GM19099 (cell line): ENCODE results near the gene PPFIA1.

Experiments used
- POLR2A ChIP-seq: IDR thresholded peaks from 3 replicates; pipeline ENCODE4 v1.6.1; 2011; ENCODE audit warnings: low read depth; ENCODE audit not compliant: insufficient read length; ENCODE audit errors: extremely low read depth

PPFIA1 gene

DNA sequence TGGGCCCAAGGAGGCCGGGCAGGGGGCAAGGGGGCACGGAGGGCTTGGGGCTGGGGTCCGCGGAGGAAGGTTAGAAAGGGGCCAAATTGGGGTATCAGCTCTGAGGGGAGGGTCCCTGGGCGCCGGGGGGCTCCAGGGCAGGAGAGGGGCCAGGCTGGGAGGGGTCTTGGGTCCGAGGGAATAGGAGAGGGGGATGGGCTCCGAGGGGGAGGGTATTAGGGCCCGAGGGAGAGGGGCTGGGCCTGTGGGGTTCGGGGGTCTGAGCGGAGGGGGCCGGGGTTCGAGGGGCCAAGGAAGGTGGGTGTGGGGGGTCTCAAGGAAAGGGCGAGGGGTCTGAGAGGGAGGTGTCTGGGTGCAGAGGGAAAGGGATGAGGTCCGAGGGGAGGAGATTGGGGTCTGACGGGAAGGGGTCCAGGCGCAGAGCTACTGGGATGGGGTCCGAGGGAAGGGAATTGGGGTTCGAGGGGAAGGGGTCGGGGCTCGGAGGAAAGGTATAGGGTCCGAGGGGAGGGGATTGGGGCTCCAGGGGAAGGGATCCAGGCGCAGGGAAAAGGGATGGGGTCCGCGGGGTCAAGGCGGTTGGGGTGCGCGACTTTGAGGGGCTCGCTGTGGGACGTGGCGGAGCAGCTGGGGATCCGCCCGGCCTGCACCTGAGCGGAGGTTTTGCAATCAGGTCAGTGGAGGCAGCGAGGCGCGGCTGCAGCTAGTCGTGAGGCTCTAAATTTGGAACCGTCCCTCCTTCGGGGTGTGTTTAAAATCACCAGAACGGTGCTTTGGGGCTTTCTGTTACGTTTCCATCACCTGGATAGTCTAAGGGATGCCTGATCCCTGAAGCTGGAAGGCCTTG is 128.6 kb downstream of the PPFIA1 start:
- TF ChIP-seq POLR2A = no peak

- TF ChIP-seq POLR2A = no peak
These were observed 129.2 kb downstream of the PPFIA1 start for GRCh38 chr11:70399681-70400112.

DNA sequence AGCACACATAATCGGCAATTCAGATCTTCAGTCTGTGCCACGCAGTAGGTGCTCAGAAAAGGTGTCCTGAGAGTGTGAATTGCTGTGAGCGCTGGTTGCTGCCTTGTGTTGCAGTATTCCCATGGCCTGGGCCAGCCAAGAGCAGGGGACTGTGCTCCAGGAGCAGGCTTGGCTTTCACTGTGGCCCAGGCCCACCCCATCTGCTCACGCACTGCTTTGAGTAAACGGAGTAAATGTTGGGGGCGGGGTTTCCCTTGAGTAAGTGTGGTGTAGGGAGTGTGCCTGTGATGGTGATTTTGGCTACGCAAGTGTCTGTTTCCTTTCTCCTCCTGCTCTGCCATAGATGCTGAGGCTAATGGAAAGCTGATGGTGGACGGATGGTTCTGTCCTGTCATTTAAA is 130.2 kb downstream of the PPFIA1 start:
- no peak for TF ChIP-seq POLR2A

DNA sequence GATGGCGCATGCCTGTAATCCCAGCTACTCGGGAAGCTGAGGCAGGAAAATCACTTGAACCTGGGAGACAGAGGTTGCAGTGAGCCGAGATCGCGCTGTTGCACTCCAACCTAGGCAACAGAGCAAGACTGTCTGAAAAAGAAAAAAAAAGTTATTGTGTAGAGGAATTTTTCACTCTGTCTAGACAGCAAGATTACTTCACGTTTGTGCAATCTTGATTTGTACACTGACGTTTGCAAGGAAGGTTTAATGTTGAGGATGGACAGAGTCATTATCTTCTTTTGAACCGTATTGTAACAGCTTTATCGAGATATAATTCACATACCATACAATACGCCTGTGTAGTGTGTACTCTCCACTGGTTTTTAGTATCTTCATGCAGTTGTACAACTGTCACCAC is 131.5 kb downstream of the PPFIA1 start:
- TF ChIP-seq POLR2A = no peak

DNA sequence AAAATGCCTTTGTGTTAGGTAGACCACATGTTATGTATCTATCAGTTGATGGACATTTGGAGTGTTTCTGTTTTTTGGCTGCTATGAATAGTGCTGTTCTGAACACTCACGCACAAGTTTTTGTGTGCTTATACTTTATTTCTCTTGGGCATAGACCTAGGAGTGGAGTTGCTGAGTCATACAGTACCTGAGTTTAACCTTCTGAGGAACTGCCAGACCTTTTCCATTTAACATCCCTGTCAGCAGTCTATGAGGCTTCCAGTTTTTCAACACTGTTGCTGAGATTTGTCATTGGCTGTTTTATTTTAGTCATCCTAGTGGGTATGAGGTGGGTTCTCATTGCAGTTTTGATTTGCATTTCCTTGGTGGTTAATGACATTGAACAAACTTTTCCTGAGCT is 132.2 kb downstream of the PPFIA1 start:
- no peak for TF ChIP-seq POLR2A

- TF ChIP-seq POLR2A = no peak
These were observed 133.8 kb downstream of the PPFIA1 start for GRCh38 chr11:70404244-70404643.

DNA sequence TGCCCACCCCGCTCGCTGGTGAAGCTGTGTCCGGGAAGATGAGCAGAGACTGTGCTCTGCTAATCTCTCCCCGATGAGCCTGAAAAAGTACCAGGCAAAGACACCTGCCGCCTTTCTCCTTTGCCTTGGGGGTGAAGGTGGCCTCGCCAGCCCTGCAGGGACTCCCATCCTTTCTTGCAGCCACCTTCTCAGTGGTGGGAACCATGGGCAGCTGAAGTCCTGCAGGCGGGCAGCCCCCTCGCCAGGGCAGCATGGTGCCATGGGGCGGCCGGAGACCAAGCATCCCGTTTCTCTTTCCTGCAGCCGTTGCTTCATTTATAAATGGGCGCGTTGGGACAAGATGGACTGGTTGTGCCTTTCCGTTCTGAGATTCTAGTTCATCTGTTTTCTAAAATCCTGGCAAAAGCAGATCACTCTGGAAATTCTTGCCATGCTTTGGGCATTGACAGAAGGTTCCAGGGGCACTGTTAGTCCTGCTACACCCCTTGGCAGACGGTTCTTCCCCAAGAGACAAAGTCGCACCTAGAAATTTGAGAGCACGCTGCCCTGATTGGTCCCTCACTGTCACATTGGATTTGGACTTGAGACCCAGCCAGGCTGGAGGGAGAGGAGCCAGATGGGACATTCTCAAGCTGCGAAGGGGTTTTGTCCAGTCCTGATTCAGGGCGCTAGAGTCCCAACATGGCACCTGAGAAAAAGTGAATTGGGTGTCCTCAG is 135.3 kb downstream of the PPFIA1 start:
- no peak for TF ChIP-seq POLR2A

- no peak for TF ChIP-seq POLR2A
These were observed 136.6 kb downstream of the PPFIA1 start for GRCh38 chr11:70407121-70407520.

GRCh38 chr11:70407814-70408213 is 137.3 kb downstream of the PPFIA1 start:
- TF ChIP-seq POLR2A = no peak

DNA sequence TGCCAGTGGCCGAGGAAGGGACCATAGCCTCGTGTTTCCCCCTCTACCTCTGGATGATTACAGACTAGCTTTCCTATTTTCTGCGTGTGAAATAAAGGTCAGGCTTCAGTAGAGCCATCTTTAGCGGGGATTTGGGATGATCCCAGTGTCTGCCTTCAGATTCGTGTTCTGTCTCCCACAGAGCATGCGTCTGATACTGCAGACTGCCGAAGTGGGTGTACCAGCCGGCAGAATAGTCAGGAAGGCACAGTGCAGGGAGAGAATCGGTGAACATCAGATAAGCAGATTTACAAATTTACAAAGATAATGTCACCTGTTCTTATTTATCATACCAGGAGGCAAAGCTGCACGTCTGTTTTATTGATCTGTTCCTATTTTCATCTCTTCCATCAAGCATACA is 138.9 kb downstream of the PPFIA1 start:
- TF ChIP-seq POLR2A = no peak

DNA sequence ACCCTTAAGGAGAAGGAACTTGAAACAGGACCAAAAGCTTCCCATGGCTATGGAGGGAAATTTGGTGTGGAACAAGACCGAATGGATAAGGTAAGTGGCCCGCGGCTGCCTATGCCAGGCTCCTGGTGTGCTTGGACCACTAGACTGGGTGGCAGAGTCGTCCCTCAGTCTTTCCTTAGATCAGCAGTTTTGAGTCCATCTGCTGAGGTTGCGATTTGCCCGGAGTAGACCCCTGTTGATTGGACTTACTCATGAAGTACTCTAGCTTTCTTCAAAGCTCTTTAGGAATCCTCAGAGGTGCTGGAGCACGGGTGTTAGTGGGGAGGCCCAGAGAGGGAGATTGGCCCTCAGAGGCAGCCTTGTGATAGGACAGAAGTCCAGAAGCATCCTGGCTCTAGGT is 139.4 kb downstream of the PPFIA1 start:
- TF ChIP-seq POLR2A = no peak

DNA sequence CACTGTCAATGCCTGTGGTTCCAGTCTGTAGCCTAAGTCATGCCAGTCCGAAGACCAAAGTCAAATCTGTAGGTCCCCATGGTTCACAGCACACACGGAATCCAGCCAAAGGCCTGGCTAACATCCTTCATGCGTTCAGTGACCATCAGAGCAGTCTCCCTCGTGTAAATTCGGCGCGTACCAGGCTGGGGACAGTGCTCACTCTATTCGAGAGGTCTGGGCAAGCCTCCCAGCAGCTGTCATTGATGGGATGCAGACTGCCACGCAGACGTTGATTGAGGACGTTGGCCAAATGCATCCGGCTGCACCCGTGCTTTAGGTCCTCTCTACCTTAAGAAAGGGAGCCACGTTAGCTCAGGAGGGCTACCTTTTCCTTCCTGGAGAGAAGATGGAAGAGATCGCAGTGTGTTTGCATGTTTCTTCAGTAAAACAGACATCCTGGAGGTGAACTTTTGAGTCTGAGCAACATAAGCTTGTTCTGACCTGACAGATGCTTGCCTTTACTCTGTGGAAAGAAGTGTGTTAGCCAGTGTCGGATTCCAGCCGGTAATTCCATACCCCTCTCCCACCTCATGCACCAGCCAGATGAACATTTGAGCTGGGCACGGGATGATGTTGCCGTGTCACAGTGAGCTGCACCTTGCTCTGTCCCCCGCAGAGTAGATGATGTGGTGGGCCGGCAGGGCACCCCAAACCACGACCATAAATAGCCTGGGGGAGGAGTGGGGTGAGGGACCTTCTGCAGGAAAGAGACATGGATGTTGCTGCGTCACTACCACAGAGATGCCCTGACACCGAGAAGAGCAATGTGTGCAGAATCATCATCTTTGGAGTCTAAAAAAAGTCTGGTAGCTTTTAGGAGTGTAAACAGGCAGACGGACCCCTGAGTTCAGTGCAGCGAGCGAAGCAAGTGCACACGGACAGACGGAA is 140.1 kb downstream of the PPFIA1 start:
- TF ChIP-seq POLR2A = no peak

DNA sequence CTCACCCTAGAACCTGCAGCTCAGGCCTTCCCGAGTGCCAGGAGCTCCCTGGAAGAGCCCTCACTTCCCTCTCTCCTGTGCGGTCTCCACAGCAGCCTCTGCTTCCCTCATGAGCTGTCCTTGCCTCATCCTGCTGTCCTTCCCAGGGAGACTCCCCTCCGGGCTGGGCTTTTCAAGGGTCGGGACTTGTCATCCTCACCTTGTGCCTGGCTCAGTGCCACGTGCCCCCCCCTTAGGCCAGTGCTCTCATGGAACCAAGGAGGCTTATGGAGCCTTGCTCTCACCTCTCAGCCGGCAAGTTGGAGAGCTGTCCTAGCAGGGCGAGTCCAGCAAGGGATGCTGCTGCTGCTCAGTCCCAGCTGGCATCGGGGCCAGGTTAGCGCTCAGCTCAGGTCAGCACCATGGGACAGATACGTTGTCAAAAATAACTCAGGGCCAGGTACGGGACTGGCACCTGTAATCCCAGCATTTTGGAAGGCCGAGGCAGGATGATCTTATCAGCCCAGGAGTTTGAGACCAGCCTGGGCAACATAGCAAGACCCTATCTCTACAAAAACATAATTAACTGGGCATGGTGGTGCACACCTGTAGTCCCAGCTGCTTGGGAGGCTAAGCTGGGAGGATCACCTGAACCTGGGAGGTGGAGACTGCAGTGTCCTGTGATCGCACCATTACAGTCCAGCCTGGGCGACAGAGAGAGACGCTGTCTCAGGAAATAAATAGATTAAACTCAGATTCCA is 141.4 kb downstream of the PPFIA1 start:
- TF ChIP-seq POLR2A = no peak

- TF ChIP-seq POLR2A = no peak
These were observed 142.7 kb downstream of the PPFIA1 start for GRCh38 chr11:70413151-70413550.
